ENCODE measurements around the gene TTLL10.
"Not testable (repeated sequence)": the region's sequence is repeated elsewhere in the genome, so short reads cannot be mapped to it uniquely, and the experiment has no call there.

Gene TTLL10

DNA sequence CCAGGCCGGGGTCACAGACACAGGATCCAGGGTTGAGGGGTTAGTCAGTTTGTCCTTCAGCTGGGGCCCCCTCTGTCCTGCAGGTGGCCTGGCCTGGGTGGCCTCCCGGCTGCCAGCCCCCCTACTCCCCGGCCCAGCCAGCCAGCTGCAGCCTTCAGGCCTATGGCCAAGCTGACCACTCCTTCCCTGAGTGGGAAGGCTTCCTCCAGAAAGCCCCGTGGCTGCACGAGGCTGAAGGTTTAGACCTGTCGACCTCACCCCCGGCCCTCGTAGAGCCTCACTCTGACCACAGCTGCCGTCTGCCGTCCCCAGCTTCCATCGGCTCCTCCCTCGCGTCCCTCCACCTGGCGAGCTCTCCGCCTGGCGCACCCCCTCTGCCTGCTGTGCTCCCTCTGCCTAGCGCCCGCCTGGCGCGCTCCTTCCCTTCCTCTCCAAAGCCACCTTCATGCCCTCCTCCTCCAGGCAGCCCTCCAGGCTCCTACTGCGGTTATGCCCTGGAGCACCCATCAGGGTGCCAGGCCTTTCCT lies 9.6 kb downstream of the TTLL10 start:
- peaks cover 5 to 6% of the 10 kb centered on the region in 2 donors for H3K27me3 ChIP-seq (ENCODE audit: control insufficient read depth in 1 of 2, insufficient read depth in 2 of 2, low read length in 2 of 2)
- H3K4me1 ChIP-seq (ENCODE audit: control insufficient read depth, insufficient read depth, low read length), result no peaks in the 10 kb centered on the region
- no peak overlapping the region for H3K9ac ChIP-seq (ENCODE audit: low read length in 2 of 2)
- no peak overlapping the region for H3K4me3 ChIP-seq (ENCODE audit: low read length in 2 of 2)
- no peaks in the 10 kb centered on the region for H3K36me3 ChIP-seq (ENCODE audit: control insufficient read depth in 2 of 2, insufficient read depth in 2 of 2, low read length in 2 of 2)
- H3K9me3 ChIP-seq (ENCODE audit: control insufficient read depth in 2 of 2, low read length in 2 of 2), result no peaks in the 10 kb centered on the region
- no peak overlapping the region for H3K27ac ChIP-seq (ENCODE audit: low read length)

DNA sequence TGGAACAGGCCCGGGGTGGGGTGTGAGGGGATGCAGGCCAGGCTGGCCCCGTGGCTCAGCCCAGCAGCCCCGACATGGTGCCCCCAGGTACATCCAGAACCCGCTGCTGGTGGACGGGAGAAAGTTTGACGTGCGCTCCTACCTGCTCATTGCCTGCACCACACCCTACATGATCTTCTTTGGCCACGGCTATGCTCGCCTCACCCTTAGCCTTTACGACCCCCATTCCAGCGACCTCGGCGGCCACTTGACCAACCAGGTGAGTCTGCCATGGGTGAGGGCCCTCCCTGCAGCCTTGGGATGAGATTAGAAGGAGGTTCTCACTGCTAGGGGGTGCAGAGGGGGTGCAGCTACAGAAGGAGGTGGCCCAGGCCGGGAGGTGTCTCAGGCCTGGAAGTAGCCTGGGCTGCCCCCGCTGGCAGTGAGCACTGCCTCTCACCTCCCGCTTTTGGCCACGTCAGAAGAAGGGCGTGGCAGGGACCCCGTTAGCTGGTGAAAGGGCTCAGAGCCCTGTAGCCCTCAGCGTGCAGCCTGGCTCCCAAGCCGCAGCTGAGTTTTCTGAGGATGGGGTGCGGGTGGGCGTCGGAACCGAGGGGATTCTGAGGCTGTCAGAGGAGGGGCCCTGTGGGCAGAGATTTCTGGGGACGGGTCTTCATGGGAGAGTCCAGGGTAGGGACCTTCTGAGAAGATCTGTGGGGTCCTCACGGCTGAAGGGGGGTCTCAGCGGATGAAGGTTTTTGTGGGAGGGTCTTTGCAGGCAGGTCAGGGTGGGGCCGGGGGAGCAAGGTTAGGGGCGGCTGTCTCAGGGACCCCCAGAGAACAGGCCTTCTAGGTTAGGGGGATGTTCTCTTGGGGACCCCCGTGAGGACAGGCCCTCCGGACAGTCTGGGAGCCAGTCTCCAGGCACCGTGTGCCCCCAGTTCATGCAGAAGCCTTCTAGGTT lies 10.4 kb downstream of the TTLL10 start:
- no peak overlapping the region for H3K27ac ChIP-seq (ENCODE audit: low read length)
- H3K36me3 ChIP-seq (ENCODE audit: control insufficient read depth in 2 of 2, insufficient read depth in 2 of 2, low read length in 2 of 2), result no peaks in the 10 kb centered on the region
- H3K27me3 ChIP-seq (ENCODE audit: control insufficient read depth in 1 of 2, insufficient read depth in 2 of 2, low read length in 2 of 2), result peaks cover 2 to 3% of the 10 kb centered on the region in 2 donors
- H3K9ac ChIP-seq (ENCODE audit: low read length in 2 of 2), result no peak overlapping the region
- no peak overlapping the region for H3K4me3 ChIP-seq (ENCODE audit: low read length in 2 of 2)
- no peaks in the 10 kb centered on the region for H3K4me1 ChIP-seq (ENCODE audit: control insufficient read depth, insufficient read depth, low read length)
- no peaks in the 10 kb centered on the region for H3K9me3 ChIP-seq (ENCODE audit: control insufficient read depth in 2 of 2, low read length in 2 of 2)

DNA sequence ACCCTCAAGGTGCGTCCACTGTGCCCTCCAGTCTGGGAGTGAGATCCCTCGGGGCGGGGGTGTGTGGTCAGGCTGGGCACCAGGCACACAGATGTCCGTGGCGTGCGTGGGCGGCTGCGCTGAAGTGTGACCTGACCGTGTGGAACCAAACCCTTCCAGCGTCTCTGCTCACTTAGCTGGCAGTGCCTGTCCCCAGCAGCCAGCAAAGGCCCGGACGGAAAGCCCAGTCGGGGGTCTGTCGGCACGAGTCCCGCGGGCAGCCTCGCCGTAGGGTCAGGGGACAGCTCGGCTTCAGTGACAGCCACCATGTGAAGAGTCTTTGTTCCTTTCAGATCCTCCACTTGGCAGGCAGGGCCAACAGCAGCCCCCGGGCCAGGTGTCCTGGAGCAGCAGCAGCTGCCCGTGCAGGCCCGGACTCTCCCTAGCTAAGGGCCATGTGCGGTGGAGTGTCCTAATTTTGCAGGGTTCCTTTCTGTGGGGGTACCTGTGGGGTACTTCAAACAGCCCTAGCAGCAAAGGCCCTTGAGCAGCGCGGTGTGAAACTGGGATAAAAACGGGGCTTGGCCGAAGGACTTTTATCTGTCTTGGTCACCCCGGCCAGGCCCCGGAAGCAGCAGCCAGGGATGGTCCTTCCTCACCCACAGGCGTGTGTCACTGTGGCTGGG lies 11.6 kb downstream of the TTLL10 start:
- no peak overlapping the region for H3K9ac ChIP-seq (ENCODE audit: low read length in 2 of 2)
- H3K4me1 ChIP-seq (ENCODE audit: control insufficient read depth, insufficient read depth, low read length), result no peaks in the 10 kb centered on the region
- no peaks in the 10 kb centered on the region for H3K9me3 ChIP-seq (ENCODE audit: control insufficient read depth in 2 of 2, low read length in 2 of 2)
- peaks cover 2 to 3% of the 10 kb centered on the region in 2 donors for H3K27me3 ChIP-seq (ENCODE audit: control insufficient read depth in 1 of 2, insufficient read depth in 2 of 2, low read length in 2 of 2)
- no peak overlapping the region for H3K4me3 ChIP-seq (ENCODE audit: low read length in 2 of 2)
- no peaks in the 10 kb centered on the region for H3K36me3 ChIP-seq (ENCODE audit: control insufficient read depth in 2 of 2, insufficient read depth in 2 of 2, low read length in 2 of 2)
- H3K27ac ChIP-seq (ENCODE audit: low read length), result no peak overlapping the region

DNA sequence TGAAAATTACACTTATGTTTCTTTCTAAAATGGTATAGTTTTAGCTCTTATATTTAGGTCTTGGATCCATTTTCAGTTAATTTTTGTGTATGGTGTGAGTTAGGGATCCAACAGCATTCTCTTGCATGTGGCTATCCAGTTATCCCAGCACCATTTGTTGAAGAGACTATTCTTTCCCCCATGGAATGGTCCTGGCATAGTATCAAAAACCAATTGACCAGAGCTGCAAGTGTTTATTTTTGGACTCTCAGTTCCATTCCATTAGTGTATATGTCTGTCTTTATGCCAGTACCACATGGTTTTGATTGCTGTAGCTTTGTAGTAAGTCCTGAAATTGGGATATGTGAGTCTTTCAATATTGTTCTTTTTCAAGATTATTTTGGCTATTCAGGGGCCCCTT lies 14.3 kb downstream of the TTLL10 start:
- no peak overlapping the region for H3K9ac ChIP-seq (ENCODE audit: low read length in 2 of 2)
- no peaks in the 10 kb centered on the region for H3K27me3 ChIP-seq (ENCODE audit: control insufficient read depth in 1 of 2, insufficient read depth in 2 of 2, low read length in 2 of 2)
- no peaks in the 10 kb centered on the region for H3K9me3 ChIP-seq (ENCODE audit: control insufficient read depth in 2 of 2, low read length in 2 of 2)

DNA sequence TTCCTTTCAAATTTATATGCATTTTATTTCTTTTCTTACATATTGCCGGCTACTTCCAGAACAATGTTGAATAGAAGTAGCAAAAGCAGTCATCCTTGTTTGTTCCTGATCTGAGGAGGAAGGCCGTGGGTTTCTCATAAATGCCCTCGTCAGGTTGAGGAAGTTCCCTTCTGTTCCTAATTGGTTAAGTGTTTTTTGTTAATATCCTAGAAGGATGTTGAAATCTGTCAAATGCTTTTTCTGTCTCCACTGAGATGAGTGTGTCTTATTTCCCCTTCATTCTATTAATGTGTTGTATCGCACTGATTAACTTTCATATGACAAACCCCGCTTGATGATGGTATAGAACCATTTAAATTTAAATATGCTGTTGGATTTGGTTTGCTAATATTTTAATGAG lies 15.4 kb downstream of the TTLL10 start:
- Histone ChIP-seq H3K4me1 (ENCODE audit: control insufficient read depth, insufficient read depth, low read length) (no peaks in the 10 kb centered on the region), H3K27ac (ENCODE audit: low read length) (no peak overlapping the region), H3K4me3 (ENCODE audit: low read length in 2 of 2) (no peak overlapping the region)

More for the DNA sequence above, 14.3 kb downstream of the TTLL10 start:
- H3K36me3 ChIP-seq (ENCODE audit: control insufficient read depth in 2 of 2, insufficient read depth in 2 of 2, low read length in 2 of 2), result no peaks in the 10 kb centered on the region
- no peak overlapping the region for H3K27ac ChIP-seq (ENCODE audit: low read length)
- no peaks in the 10 kb centered on the region for H3K4me1 ChIP-seq (ENCODE audit: control insufficient read depth, insufficient read depth, low read length)
- no peak overlapping the region for H3K4me3 ChIP-seq (ENCODE audit: low read length in 2 of 2)

DNA sequence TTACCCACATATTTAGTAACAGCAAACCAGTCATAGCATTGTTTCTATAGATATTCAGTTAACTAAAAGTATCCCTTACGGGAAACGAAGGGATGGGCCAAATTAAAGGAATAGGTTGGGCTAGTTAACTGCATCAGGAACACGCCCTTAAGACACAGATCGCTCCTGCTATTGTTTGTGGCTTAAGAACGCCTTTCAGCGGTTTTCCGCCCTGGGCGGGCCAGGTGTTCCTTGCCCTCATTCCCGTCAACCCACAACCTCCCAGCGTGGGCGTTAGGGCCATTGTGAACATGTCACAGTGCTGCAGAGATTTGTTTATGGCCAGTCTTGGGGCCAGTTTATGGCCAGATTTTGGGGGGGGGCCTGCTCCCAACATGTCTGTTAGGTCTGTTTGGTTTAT lies 18.1 kb downstream of the TTLL10 start:
- Histone ChIP-seq H3K27me3 (ENCODE audit: control insufficient read depth in 1 of 2, insufficient read depth in 2 of 2, low read length in 2 of 2) (no peaks in the 10 kb centered on the region), H3K36me3 (ENCODE audit: control insufficient read depth in 2 of 2, insufficient read depth in 2 of 2, low read length in 2 of 2) (no peaks in the 10 kb centered on the region), H3K9ac (ENCODE audit: low read length in 2 of 2) (no peak overlapping the region), H3K9me3 (ENCODE audit: control insufficient read depth in 2 of 2, low read length in 2 of 2) (no peaks in the 10 kb centered on the region), H3K27ac (ENCODE audit: low read length) (no peak overlapping the region), H3K4me3 (ENCODE audit: low read length in 2 of 2) (no peak overlapping the region), H3K4me1 (ENCODE audit: control insufficient read depth, insufficient read depth, low read length) (no peaks in the 10 kb centered on the region)

More for the DNA sequence above, 15.4 kb downstream of the TTLL10 start:
- Histone ChIP-seq H3K36me3 (ENCODE audit: control insufficient read depth in 2 of 2, insufficient read depth in 2 of 2, low read length in 2 of 2) (no peaks in the 10 kb centered on the region), H3K9ac (ENCODE audit: low read length in 2 of 2) (no peak overlapping the region), H3K27me3 (ENCODE audit: control insufficient read depth in 1 of 2, insufficient read depth in 2 of 2, low read length in 2 of 2) (no peaks in the 10 kb centered on the region), H3K9me3 (ENCODE audit: control insufficient read depth in 2 of 2, low read length in 2 of 2) (no peaks in the 10 kb centered on the region)

DNA sequence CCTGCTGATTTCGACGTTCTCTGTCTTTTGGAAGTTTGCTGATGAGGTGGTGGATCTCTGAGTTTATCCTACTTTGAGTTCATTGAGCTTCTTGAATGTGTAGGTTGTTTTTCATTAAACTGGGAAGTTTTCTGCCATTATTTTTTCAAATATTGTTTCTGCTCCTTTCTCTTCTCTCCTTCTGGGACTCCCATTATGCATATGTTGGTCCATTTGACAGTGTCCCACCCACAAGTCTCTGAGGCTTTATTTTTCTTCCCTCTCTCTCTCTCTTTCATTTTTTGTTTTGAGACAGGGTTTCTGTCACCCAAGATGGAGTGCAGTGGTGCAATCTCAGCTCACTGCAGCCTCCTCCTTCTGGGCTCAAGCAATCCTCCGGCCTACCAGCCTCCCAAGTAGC lies 21.0 kb downstream of the TTLL10 start:
- Histone ChIP-seq H3K4me1 (ENCODE audit: control insufficient read depth, insufficient read depth, low read length) (no peaks in the 10 kb centered on the region), H3K36me3 (ENCODE audit: control insufficient read depth in 2 of 2, insufficient read depth in 2 of 2, low read length in 2 of 2) (no peaks in the 10 kb centered on the region), H3K4me3 (ENCODE audit: low read length in 2 of 2) (no peak overlapping the region), H3K9me3 (ENCODE audit: control insufficient read depth in 2 of 2, low read length in 2 of 2) (no peaks in the 10 kb centered on the region), H3K9ac (ENCODE audit: low read length in 2 of 2) (no peak overlapping the region), H3K27me3 (ENCODE audit: control insufficient read depth in 1 of 2, insufficient read depth in 2 of 2, low read length in 2 of 2) (no peaks in the 10 kb centered on the region), H3K27ac (ENCODE audit: low read length) (no peak overlapping the region)

DNA sequence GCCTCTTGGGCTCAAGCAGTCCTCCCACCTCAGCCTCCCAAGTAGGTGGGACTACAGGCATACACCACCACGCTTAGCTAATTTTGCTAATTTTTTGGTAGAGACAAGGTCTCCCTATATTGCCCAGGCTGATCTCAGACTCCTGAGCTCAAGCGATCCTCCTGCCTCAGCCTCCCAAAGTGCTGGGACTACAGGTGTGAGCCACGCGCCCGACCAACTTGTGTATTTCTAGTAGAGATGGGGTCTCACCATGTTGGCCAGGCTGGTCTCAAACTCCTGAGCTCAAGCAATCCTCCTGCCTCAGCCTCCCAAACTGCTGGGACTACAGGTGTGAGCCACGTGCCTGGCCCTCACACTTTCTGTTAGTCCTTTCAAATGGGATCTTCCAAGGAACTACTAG lies 22.0 kb downstream of the TTLL10 start:
- H3K9ac ChIP-seq (ENCODE audit: low read length in 2 of 2); H3K4me3 ChIP-seq (ENCODE audit: low read length in 2 of 2); H3K4me1 ChIP-seq (ENCODE audit: control insufficient read depth, insufficient read depth, low read length); H3K9me3 ChIP-seq (ENCODE audit: control insufficient read depth in 2 of 2, low read length in 2 of 2); H3K36me3 ChIP-seq (ENCODE audit: control insufficient read depth in 2 of 2, insufficient read depth in 2 of 2, low read length in 2 of 2); H3K27ac ChIP-seq (ENCODE audit: low read length); H3K27me3 ChIP-seq (ENCODE audit: control insufficient read depth in 1 of 2, insufficient read depth in 2 of 2, low read length in 2 of 2): not testable (repeated sequence)

DNA sequence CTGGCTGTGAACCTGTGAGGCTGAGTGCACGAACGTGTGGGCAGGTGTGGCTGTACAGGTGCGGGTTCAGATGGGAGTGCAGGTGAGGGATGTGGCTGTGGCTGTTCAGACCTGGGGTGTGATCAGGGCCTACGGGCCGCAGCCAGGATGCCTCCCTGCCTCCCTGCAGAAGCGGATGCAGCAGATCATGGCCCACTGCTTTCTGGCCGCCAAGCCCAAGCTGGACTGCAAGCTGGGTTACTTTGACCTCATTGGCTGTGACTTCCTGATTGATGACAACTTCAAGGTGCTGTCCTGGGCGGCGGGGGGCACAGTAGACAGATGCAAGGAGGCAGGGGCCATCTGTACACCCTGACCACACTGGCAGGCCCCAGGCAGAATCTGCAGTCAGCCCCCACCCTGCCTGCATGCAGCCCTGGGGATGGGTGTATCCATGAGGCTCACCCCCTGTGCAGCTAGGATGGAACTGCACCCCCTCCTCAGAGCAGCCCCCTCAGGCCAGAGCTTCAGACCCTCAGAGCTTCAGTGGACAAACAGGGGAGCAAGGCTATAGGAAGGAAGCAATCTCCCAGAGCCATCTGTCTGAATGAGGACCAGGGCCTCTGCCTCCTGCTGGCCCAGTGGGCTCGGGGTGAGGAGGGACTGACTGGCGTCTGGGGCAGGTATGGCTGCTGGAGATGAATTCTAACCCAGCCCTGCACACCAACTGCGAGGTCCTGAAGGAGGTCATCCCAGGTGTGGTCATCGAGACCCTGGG lies 22.9 kb downstream of the TTLL10 start:
- no peaks in the 10 kb centered on the region for H3K9me3 ChIP-seq (ENCODE audit: control insufficient read depth in 2 of 2, low read length in 2 of 2)
- no peaks in the 10 kb centered on the region for H3K4me1 ChIP-seq (ENCODE audit: control insufficient read depth, insufficient read depth, low read length)
- no peak overlapping the region for H3K4me3 ChIP-seq (ENCODE audit: low read length in 2 of 2)
- no peak overlapping the region for H3K9ac ChIP-seq (ENCODE audit: low read length in 2 of 2)
- peaks cover 4 to 13% of the 10 kb centered on the region in 2 donors for H3K27me3 ChIP-seq (ENCODE audit: control insufficient read depth in 1 of 2, insufficient read depth in 2 of 2, low read length in 2 of 2)
- no peak overlapping the region for H3K27ac ChIP-seq (ENCODE audit: low read length)
- no peaks in the 10 kb centered on the region for H3K36me3 ChIP-seq (ENCODE audit: control insufficient read depth in 2 of 2, insufficient read depth in 2 of 2, low read length in 2 of 2)

DNA sequence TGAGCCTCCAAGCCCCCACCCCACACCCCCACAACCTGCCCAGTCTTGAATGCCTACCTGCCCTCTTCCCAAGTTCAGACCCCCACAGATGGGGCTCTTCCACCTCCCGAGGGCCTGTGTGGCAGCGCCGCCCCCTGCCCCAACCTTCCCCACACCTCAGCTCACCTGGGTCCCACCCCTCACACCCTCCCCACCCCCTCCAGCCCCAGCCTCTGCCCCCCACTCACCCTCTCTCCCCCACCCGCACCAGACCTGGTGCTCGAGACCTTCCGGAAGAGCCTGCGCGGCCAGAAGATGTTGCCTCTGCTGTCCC lies 23.5 kb downstream of the TTLL10 start:
- H3K27ac ChIP-seq (ENCODE audit: low read length), result no peak overlapping the region
- H3K36me3 ChIP-seq (ENCODE audit: control insufficient read depth in 2 of 2, insufficient read depth in 2 of 2, low read length in 2 of 2), result no peaks in the 10 kb centered on the region
- H3K9me3 ChIP-seq (ENCODE audit: control insufficient read depth in 2 of 2, low read length in 2 of 2), result no peaks in the 10 kb centered on the region
- H3K4me3 ChIP-seq (ENCODE audit: low read length in 2 of 2), result no peak overlapping the region
- no peaks in the 10 kb centered on the region for H3K4me1 ChIP-seq (ENCODE audit: control insufficient read depth, insufficient read depth, low read length)
- peaks cover 4 to 13% of the 10 kb centered on the region in 2 donors for H3K27me3 ChIP-seq (ENCODE audit: control insufficient read depth in 1 of 2, insufficient read depth in 2 of 2, low read length in 2 of 2)
- H3K9ac ChIP-seq (ENCODE audit: low read length in 2 of 2), result no peak overlapping the region

Data from stomach smooth muscle (tissue), 2 donors.